SK-N-SH treated with all-trans-retinoic acid at 6 μM for 48 hours (cell line): Measurements from ENCODE around the gene NBPF14.
"Not testable (repeated sequence)": the region's sequence is repeated elsewhere in the genome, so short reads cannot be mapped to it uniquely, and the experiment has no call there.

Source experiments
- ATAC-seq: fragments of 200-7000 bp; cut with Tn5 transposase; 3 replicates; pipeline ENCODE4 v1.9.1; 2020; ENCODE audit warnings: mild to moderate bottlenecking, moderate library complexity
- CSDC2 ChIP-seq: fragments of 250-450 bp; sonication (Bioruptor Pico); IDR thresholded peaks from 2 replicates; pipeline ENCODE4 v1.5.0; 2020; ENCODE audit warnings: mild to moderate bottlenecking, moderate library complexity
- POU6F1 ChIP-seq: fragments of 250-450 bp; sonication (Bioruptor Pico); IDR thresholded peaks from 2 replicates; pipeline ENCODE4 v1.8.0; 2021; ENCODE audit warnings: low read depth, mild to moderate bottlenecking, moderate library complexity, borderline replicate concordance

The NBPF14 gene

GRCh38 chr1:148522561-148523204, 73.1 kb downstream of the NBPF14 start (continued):
- TF ChIP-seq POU6F1 (CRISPR knock-in tag): peak; percentile 78; the same call in 1 of the 2 replicates

- 0 out of 2 replicates have a peak, but pooled peaks have one; percentile 60 for TF ChIP-seq CSDC2 (CRISPR knock-in tag)
- ATAC-seq: peak; percentile 55
Measured at GRCh38 chr1:148522072-148522471, 73.7 kb downstream of the NBPF14 start.

- not testable (repeated sequence) for ATAC-seq
Measured at GRCh38 chr1:148514310-148514709, 81.5 kb downstream of the NBPF14 start.

- ATAC-seq: not testable (repeated sequence)
Measured at GRCh38 chr1:148512571-148513184, 83.1 kb downstream of the NBPF14 start.

- not testable (repeated sequence) for ATAC-seq
Measured at GRCh38 chr1:148493933-148494332, 101.9 kb downstream of the NBPF14 start.

- not testable (repeated sequence) for ATAC-seq
Measured at GRCh38 chr1:148483029-148483428, 112.8 kb downstream of the NBPF14 start, which contains the start of gene PPIAL4G. PPIAL4G (minus strand) TSS chr1:148483302; CDS start chr1:148483252, 50 bp downstream.
